Activated T-cell treated with anti-CD3 and anti-CD28 coated beads, Interleukin-2, amount 50 U/mL, for 72 hours (primary cell): ENCODE results near the gene USP15. TPM values are rescaled to one million over a fixed set of nuclear protein-coding genes. Genes with fewer than 3 reads are reported as not detected.

Experiments
- total RNA-seq, 2 donors: library from RNA; stranded (reverse); gene quantifications; one replicate each; pipeline ENCODE4 v1.2.3, GENCODE V29; 2022

USP15 gene
- total RNA-seq, 2 donors from 2014 or later, result 94.0 to 97.7 TPM

Other genes with a start within 250 kb of the USP15 start
- gene MON2, start 206.4 kb downstream of the USP15 start, total RNA-seq, result 10 to 100 TPM; 36.0 to 41.6 TPM